ENCODE results near the gene SH2D2A.

DNA sequence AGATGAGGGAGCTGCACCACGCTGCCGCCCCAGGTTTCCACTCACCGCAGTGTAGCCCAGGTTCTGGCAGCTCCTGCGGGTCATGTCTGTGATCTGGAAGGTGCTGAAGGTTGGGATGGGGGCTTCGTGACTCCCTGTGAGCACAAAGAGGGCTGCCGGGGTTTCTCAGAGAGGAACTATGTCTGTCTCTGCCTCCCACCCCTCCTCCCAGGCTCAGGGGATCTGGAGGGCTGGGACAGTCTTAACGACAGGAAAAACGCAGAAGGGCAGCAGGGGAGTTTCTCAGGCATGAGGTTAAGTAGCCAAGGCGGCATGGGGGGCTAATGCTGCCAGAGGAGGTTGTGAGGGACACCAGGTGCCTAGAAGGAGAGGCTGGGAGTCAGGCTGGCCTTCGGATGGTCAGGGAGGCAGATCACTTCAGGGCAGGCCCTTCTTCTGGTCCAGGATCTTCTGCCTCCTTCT is 656 bp downstream of the SH2D2A start:
- TF ChIP-seq CTCF (IDR thresholded peaks at IDR 0.05) = no peak
- TF ChIP-seq POLR2AphosphoS5 (IDR thresholded peaks at IDR 0.05) = no peak

Data from stomach (tissue), 4 donors.